Vagina (tissue), 2 donors: Measurements from ENCODE around the gene CSN1S1. TPM values are rescaled to one million over a fixed set of nuclear protein-coding genes. Genes with fewer than 3 reads are reported as not detected.

ENCODE experiments used
- DNase-seq, 2 donors: peaks; one replicate each; pipeline ENCODE4 v3.0.0-alpha.2; 2017; ENCODE audit errors: extremely low spot score in 2 of 2
- H3K27ac ChIP-seq: fragments of 200-600 bp; sonication (generic); one replicate; pipeline ENCODE4 v1.5.1; 2019
- H3K27me3 ChIP-seq: fragments of 200-600 bp; sonication (generic); one replicate; pipeline ENCODE4 v1.5.1; 2019
- H3K36me3 ChIP-seq, 2 donors: fragments of 200-600 bp; sonication (generic); one replicate each; pipeline ENCODE4 v1.5.1; 2017 to 2019
- H3K4me1 ChIP-seq: fragments of 200-600 bp; sonication (generic); one replicate; pipeline ENCODE4 v1.5.1; 2019
- H3K4me3 ChIP-seq, 2 donors: fragments of 200-600 bp; sonication (generic); 1 replicate in 1 of 2; 2 replicates in 1 of 2; pipeline ENCODE4 v1.5.1; 2016 to 2019
- H3K9me3 ChIP-seq: fragments of 200-600 bp; sonication (generic); one replicate; pipeline ENCODE4 v1.5.1; 2019
- POLR2A ChIP-seq, 2 donors: fragments of 450-650 bp; IDR thresholded peaks; one replicate each; pipeline ENCODE4 v1.6.1; 2017; ENCODE audit warnings: antibody characterized with exemption in 2 of 2, mild to moderate bottlenecking in 2 of 2, moderate library complexity in 2 of 2
- POLR2AphosphoS5 ChIP-seq, 2 donors: sonication (generic); formaldehyde crosslinking; IDR thresholded peaks; one replicate each; pipeline ENCODE4 v1.9.0; 2017; ENCODE audit warnings: antibody characterized with exemption in 2 of 2, mild to moderate bottlenecking in 2 of 2, low read depth in 1 of 2; ENCODE audit not compliant: insufficient read depth in 1 of 2
- intact Hi-C: fragments of 100-400 bp; cut with DNase I; formaldehyde crosslinking; loops from one replicate; pipeline ENCODE4 v1.15.1; 2023
- total RNA-seq: library from RNA; depleted of rRNA; stranded (reverse); fragments of >200 nt; gene quantifications from one replicate; pipeline ENCODE4 v1.2.3, GENCODE V29; 2016
- TF ChIP-seq, protein P1 (sequence below), 3 experiments: fragments of 450-650 bp in 2 of 3; fragments of 200-600 bp in 1 of 3; sonication (generic) in 1 of 3; IDR thresholded peaks; one replicate each; pipeline ENCODE4 v1.5.1; 2017 to 2019; ENCODE audit warnings: antibody characterized with exemption in 3 of 3, mild to moderate bottlenecking in 2 of 3, moderate library complexity in 2 of 3

The CSN1S1 gene
- total RNA-seq, 1 donor from 2014 or later, result not detected

GRCh38 chr4:69986663-69987062, 55.8 kb downstream of the CSN1S1 start:
- intact Hi-C loops, result no loop called here
- no peak for DNase-seq
- TF ChIP-seq POLR2A (IDR thresholded peaks at IDR 0.05) (no peak), POLR2AphosphoS5 (IDR thresholded peaks at IDR 0.05; ENCODE audit: insufficient read depth in 1 of 2, low read depth in 1 of 2) (no peak)
- TF ChIP-seq, protein P1, sequence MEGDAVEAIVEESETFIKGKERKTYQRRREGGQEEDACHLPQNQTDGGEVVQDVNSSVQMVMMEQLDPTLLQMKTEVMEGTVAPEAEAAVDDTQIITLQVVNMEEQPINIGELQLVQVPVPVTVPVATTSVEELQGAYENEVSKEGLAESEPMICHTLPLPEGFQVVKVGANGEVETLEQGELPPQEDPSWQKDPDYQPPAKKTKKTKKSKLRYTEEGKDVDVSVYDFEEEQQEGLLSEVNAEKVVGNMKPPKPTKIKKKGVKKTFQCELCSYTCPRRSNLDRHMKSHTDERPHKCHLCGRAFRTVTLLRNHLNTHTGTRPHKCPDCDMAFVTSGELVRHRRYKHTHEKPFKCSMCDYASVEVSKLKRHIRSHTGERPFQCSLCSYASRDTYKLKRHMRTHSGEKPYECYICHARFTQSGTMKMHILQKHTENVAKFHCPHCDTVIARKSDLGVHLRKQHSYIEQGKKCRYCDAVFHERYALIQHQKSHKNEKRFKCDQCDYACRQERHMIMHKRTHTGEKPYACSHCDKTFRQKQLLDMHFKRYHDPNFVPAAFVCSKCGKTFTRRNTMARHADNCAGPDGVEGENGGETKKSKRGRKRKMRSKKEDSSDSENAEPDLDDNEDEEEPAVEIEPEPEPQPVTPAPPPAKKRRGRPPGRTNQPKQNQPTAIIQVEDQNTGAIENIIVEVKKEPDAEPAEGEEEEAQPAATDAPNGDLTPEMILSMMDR (IDR thresholded peaks at IDR 0.05), result no peak
- Histone ChIP-seq H3K27ac (no peak overlapping the region), H3K9me3 (no peaks in the 10 kb centered on the region), H3K27me3 (no peaks in the 10 kb centered on the region), H3K4me3 (no peak overlapping the region), H3K4me1 (no peaks in the 10 kb centered on the region), H3K36me3 (no peaks in the 10 kb centered on the region)

GRCh38 chr4:69991016-69991415, 60.1 kb downstream of the CSN1S1 start:
- no peak for DNase-seq
- Histone ChIP-seq H3K36me3 (no peaks in the 10 kb centered on the region), H3K9me3 (no peaks in the 10 kb centered on the region), H3K4me1 (no peaks in the 10 kb centered on the region), H3K27ac (no peak overlapping the region), H3K4me3 (no peak overlapping the region), H3K27me3 (no peaks in the 10 kb centered on the region)
- intact Hi-C loops, result no loop called here
- TF ChIP-seq POLR2A (IDR thresholded peaks at IDR 0.05) (no peak), POLR2AphosphoS5 (IDR thresholded peaks at IDR 0.05; ENCODE audit: insufficient read depth in 1 of 2, low read depth in 1 of 2) (no peak)
- TF ChIP-seq, protein P1 (IDR thresholded peaks at IDR 0.05), result no peak

DNA sequence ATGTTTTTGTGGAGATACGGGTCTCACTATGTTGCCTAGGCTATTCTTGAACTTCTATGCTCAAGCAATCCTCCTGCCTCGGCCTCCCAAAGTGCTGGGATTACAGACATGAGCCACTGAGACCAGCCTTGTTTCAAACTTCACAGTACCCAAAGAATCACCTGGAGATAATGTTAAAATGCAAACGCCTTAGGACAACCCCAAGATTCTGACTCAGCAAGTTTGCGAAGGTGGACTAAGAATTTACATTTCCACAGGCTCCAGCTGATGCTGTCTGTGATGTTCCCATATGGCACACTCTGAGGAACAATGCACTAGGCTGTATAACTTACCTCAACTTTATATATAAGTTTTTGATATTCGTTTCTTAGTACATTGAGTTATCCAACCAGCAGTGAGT, 63.9 kb downstream of the CSN1S1 start:
- TF ChIP-seq, protein P1 (IDR thresholded peaks at IDR 0.05), result no peak
- no peak for TF ChIP-seq POLR2AphosphoS5 (IDR thresholded peaks at IDR 0.05; ENCODE audit: insufficient read depth in 1 of 2, low read depth in 1 of 2)
- no peak for TF ChIP-seq POLR2A (IDR thresholded peaks at IDR 0.05)
- intact Hi-C loops, result no loop called here
- DNase-seq, result no peak
- Histone ChIP-seq H3K9me3 (no peaks in the 10 kb centered on the region), H3K4me1 (no peaks in the 10 kb centered on the region), H3K4me3 (no peak overlapping the region), H3K27me3 (no peaks in the 10 kb centered on the region), H3K27ac (no peak overlapping the region), H3K36me3 (no peaks in the 10 kb centered on the region)

DNA sequence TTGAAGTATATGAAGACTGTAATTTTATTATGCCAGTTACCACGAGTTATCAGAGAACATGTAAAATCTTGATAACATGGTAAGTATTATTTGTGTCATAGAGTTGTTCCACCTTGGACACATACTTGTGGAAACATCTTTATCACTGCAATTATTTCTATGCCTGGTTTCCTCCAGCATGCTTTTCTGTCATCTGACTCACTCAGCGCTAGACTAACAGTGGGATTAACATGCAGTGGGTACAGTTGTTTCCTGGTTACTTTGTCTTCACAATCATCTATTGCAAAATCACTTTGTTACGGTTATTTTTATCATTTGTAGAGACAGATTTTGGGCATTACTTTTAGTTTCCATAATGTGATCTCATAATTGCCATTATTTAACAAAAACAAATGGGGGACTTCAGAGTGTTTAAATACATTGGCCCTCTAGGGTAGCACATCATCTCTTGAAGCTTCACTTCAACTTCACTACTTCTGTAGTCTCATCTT, 64.7 kb downstream of the CSN1S1 start, which contains the start of gene STATH:
STATH (plus strand) TSS at position 441 of the 491 bp plus-strand sequence. CDS start 2,472 bp downstream, outside the sequence.
- H3K4me3 ChIP-seq, result no peak within 1 kb of the TSS
- H3K4me1 ChIP-seq, result no peaks in the 10 kb centered on the region
- no peak within 1 kb of the TSS for H3K27ac ChIP-seq
- no peak for TF ChIP-seq POLR2AphosphoS5 (IDR thresholded peaks at IDR 0.05; ENCODE audit: insufficient read depth in 1 of 2, low read depth in 1 of 2)
- TF ChIP-seq, protein P1 (IDR thresholded peaks at IDR 0.05), result no peak
- H3K36me3 ChIP-seq, result no peaks in the 10 kb centered on the region
- intact Hi-C loops, result no loop called here
- H3K9me3 ChIP-seq, result no peaks in the 10 kb centered on the region
- H3K27me3 ChIP-seq, result no peaks in the 10 kb centered on the region
- DNase-seq, result no peak

Other genes with a start within 250 kb of the CSN1S1 start
- 1.7 TPM for gene SULT1B1, start 170.4 kb upstream of the CSN1S1 start, total RNA-seq
- gene SULT1E1, start 70.9 kb upstream of the CSN1S1 start, total RNA-seq, result 114 TPM
- gene CSN2, start 34.7 kb downstream of the CSN1S1 start, total RNA-seq, result not detected
- gene STATH, start 64.9 kb downstream of the CSN1S1 start, total RNA-seq, result not detected
- gene HTN3, start 97.4 kb downstream of the CSN1S1 start, total RNA-seq, result not detected
- gene HTN1, start 119.4 kb downstream of the CSN1S1 start, total RNA-seq, result not detected
- gene PRR27, start 223.2 kb downstream of the CSN1S1 start, total RNA-seq, result not detected